ENCODE data around the gene GMPR.

GRCh38 chr6:16208989-16209388 lies 29.4 kb upstream of the GMPR start:
- TF ChIP-seq, protein P1, sequence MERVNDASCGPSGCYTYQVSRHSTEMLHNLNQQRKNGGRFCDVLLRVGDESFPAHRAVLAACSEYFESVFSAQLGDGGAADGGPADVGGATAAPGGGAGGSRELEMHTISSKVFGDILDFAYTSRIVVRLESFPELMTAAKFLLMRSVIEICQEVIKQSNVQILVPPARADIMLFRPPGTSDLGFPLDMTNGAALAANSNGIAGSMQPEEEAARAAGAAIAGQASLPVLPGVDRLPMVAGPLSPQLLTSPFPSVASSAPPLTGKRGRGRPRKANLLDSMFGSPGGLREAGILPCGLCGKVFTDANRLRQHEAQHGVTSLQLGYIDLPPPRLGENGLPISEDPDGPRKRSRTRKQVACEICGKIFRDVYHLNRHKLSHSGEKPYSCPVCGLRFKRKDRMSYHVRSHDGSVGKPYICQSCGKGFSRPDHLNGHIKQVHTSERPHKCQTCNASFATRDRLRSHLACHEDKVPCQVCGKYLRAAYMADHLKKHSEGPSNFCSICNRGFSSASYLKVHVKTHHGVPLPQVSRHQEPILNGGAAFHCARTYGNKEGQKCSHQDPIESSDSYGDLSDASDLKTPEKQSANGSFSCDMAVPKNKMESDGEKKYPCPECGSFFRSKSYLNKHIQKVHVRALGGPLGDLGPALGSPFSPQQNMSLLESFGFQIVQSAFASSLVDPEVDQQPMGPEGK (CRISPR knock-in tag; IDR thresholded peaks at IDR 0.05; ENCODE audit: borderline replicate concordance), result no peak
- TF ChIP-seq ARNTL (CRISPR knock-in tag; IDR thresholded peaks at IDR 0.05; ENCODE audit: borderline replicate concordance, low read depth), result no peak
- no peak for TF ChIP-seq ZNF70 (CRISPR knock-in tag; IDR thresholded peaks at IDR 0.05)
